ENCODE measurements around the gene ADGRG4.
"Not testable (repeated sequence)": the region's sequence is repeated elsewhere in the genome, so short reads cannot be mapped to it uniquely, and the experiment has no call there.

ADGRG4 gene

GRCh38 chrX:136300721-136301120 is at the start of gene ADGRG4:
ADGRG4 (plus strand) TSS chrX:136300963; CDS start chrX:136308778, 7,815 bp downstream.
- H3K4me1 ChIP-seq (ENCODE audit: insufficient read depth, low read length); H3K9ac ChIP-seq (ENCODE audit: low read depth, low read length); H3K9me3 ChIP-seq (ENCODE audit: control insufficient read depth, insufficient read depth, low read length); H3K36me3 ChIP-seq (ENCODE audit: insufficient read depth, low read length): not testable (repeated sequence)

- Histone ChIP-seq H3K9me3 (ENCODE audit: control insufficient read depth, insufficient read depth, low read length) (no peaks in the 10 kb centered on the region), H3K36me3 (ENCODE audit: insufficient read depth, low read length) (no peaks in the 10 kb centered on the region), H3K4me1 (ENCODE audit: insufficient read depth, low read length) (peaks cover 5% of the 10 kb centered on the region; the same call in 1 of the 2 replicates), H3K9ac (ENCODE audit: low read depth, low read length) (peak within 1 kb of the TSS; percentile 57)
Observed at GRCh38 chrX:136251041-136251991, 49.4 kb upstream of the ADGRG4 start, which contains the start of gene MAP7D3. MAP7D3 (minus strand) TSS chrX:136251400; CDS start chrX:136251358, 42 bp downstream.

- Histone ChIP-seq H3K4me1 (ENCODE audit: insufficient read depth, low read length) (peaks cover 17% of the 10 kb centered on the region), H3K9me3 (ENCODE audit: control insufficient read depth, insufficient read depth, low read length) (no peaks in the 10 kb centered on the region), H3K9ac (ENCODE audit: low read depth, low read length) (no peak overlapping the region), H3K36me3 (ENCODE audit: insufficient read depth, low read length) (no peaks in the 10 kb centered on the region)
Observed at GRCh38 chrX:136255541-136255940, 45.2 kb upstream of the ADGRG4 start.

- H3K36me3 ChIP-seq (ENCODE audit: insufficient read depth, low read length) = no peaks in the 10 kb centered on the region
- H3K4me1 ChIP-seq (ENCODE audit: insufficient read depth, low read length) = peaks cover 17% of the 10 kb centered on the region
- no peak overlapping the region for H3K9ac ChIP-seq (ENCODE audit: low read depth, low read length)
- no peaks in the 10 kb centered on the region for H3K9me3 ChIP-seq (ENCODE audit: control insufficient read depth, insufficient read depth, low read length)
Observed at GRCh38 chrX:136256026-136256425, 44.7 kb upstream of the ADGRG4 start.

GRCh38 chrX:136258951-136259350 is 41.8 kb upstream of the ADGRG4 start:
- Histone ChIP-seq H3K36me3 (ENCODE audit: insufficient read depth, low read length) (no peaks in the 10 kb centered on the region), H3K4me1 (ENCODE audit: insufficient read depth, low read length) (peaks cover 17% of the 10 kb centered on the region), H3K9me3 (ENCODE audit: control insufficient read depth, insufficient read depth, low read length) (no peaks in the 10 kb centered on the region), H3K9ac (ENCODE audit: low read depth, low read length) (no peak overlapping the region)

GRCh38 chrX:136259543-136259942 is 41.2 kb upstream of the ADGRG4 start:
- Histone ChIP-seq H3K4me1 (ENCODE audit: insufficient read depth, low read length) (peaks cover 17% of the 10 kb centered on the region), H3K9ac (ENCODE audit: low read depth, low read length) (no peak overlapping the region), H3K36me3 (ENCODE audit: insufficient read depth, low read length) (no peaks in the 10 kb centered on the region), H3K9me3 (ENCODE audit: control insufficient read depth, insufficient read depth, low read length) (no peaks in the 10 kb centered on the region)

GRCh38 chrX:136260776-136261175 is 40.0 kb upstream of the ADGRG4 start:
- Histone ChIP-seq H3K9ac (ENCODE audit: low read depth, low read length) (no peak overlapping the region), H3K4me1 (ENCODE audit: insufficient read depth, low read length) (peaks cover 17% of the 10 kb centered on the region), H3K36me3 (ENCODE audit: insufficient read depth, low read length) (no peaks in the 10 kb centered on the region), H3K9me3 (ENCODE audit: control insufficient read depth, insufficient read depth, low read length) (no peaks in the 10 kb centered on the region)

- no peaks in the 10 kb centered on the region for H3K9me3 ChIP-seq (ENCODE audit: control insufficient read depth, insufficient read depth, low read length)
- H3K36me3 ChIP-seq (ENCODE audit: insufficient read depth, low read length) = no peaks in the 10 kb centered on the region
Observed at GRCh38 chrX:136261321-136261720, 39.4 kb upstream of the ADGRG4 start.

GRCh38 chrX:136262243-136262642 is 38.5 kb upstream of the ADGRG4 start:
- Histone ChIP-seq H3K9ac (ENCODE audit: low read depth, low read length) (no peak overlapping the region), H3K4me1 (ENCODE audit: insufficient read depth, low read length) (peaks cover 10% of the 10 kb centered on the region; the same call in 1 of the 2 replicates), H3K36me3 (ENCODE audit: insufficient read depth, low read length) (no peaks in the 10 kb centered on the region), H3K9me3 (ENCODE audit: control insufficient read depth, insufficient read depth, low read length) (no peaks in the 10 kb centered on the region)

More at GRCh38 chrX:136261321-136261720, 39.4 kb upstream of the ADGRG4 start:
- H3K9ac ChIP-seq (ENCODE audit: low read depth, low read length) = no peak overlapping the region
- H3K4me1 ChIP-seq (ENCODE audit: insufficient read depth, low read length) = peaks cover 12% of the 10 kb centered on the region

- Histone ChIP-seq H3K9ac (ENCODE audit: low read depth, low read length) (no peak overlapping the region), H3K4me1 (ENCODE audit: insufficient read depth, low read length) (peaks cover 10% of the 10 kb centered on the region; the same call in 1 of the 2 replicates), H3K9me3 (ENCODE audit: control insufficient read depth, insufficient read depth, low read length) (no peaks in the 10 kb centered on the region), H3K36me3 (ENCODE audit: insufficient read depth, low read length) (no peaks in the 10 kb centered on the region)
Observed at GRCh38 chrX:136262812-136263315, 37.9 kb upstream of the ADGRG4 start.

- no peaks in the 10 kb centered on the region; the same call in 1 of the 2 replicates for H3K4me1 ChIP-seq (ENCODE audit: insufficient read depth, low read length)
- H3K9me3 ChIP-seq (ENCODE audit: control insufficient read depth, insufficient read depth, low read length) = no peaks in the 10 kb centered on the region
Observed at GRCh38 chrX:136266828-136267227, 33.9 kb upstream of the ADGRG4 start.

GRCh38 chrX:136268051-136269048 is 32.4 kb upstream of the ADGRG4 start:
- H3K36me3 ChIP-seq (ENCODE audit: insufficient read depth, low read length) = no peaks in the 10 kb centered on the region
- H3K4me1 ChIP-seq (ENCODE audit: insufficient read depth, low read length) = peaks cover 3% of the 10 kb centered on the region
- no peak overlapping the region for H3K9ac ChIP-seq (ENCODE audit: low read depth, low read length)
- no peaks in the 10 kb centered on the region for H3K9me3 ChIP-seq (ENCODE audit: control insufficient read depth, insufficient read depth, low read length)

More at GRCh38 chrX:136266828-136267227, 33.9 kb upstream of the ADGRG4 start:
- H3K36me3 ChIP-seq (ENCODE audit: insufficient read depth, low read length) = no peaks in the 10 kb centered on the region
- H3K9ac ChIP-seq (ENCODE audit: low read depth, low read length) = no peak overlapping the region

GRCh38 chrX:136269921-136270320 is 30.8 kb upstream of the ADGRG4 start:
- H3K4me1 ChIP-seq (ENCODE audit: insufficient read depth, low read length) = peaks cover 3% of the 10 kb centered on the region
- no peaks in the 10 kb centered on the region for H3K9me3 ChIP-seq (ENCODE audit: control insufficient read depth, insufficient read depth, low read length)
- no peaks in the 10 kb centered on the region for H3K36me3 ChIP-seq (ENCODE audit: insufficient read depth, low read length)
- H3K9ac ChIP-seq (ENCODE audit: low read depth, low read length) = no peak overlapping the region

- no peaks in the 10 kb centered on the region for H3K36me3 ChIP-seq (ENCODE audit: insufficient read depth, low read length)
- no peak overlapping the region for H3K9ac ChIP-seq (ENCODE audit: low read depth, low read length)
- no peaks in the 10 kb centered on the region for H3K9me3 ChIP-seq (ENCODE audit: control insufficient read depth, insufficient read depth, low read length)
- peaks cover 3% of the 10 kb centered on the region for H3K4me1 ChIP-seq (ENCODE audit: insufficient read depth, low read length)
Observed at GRCh38 chrX:136271300-136271699, 29.5 kb upstream of the ADGRG4 start.
